H4 (cell line): ENCODE measurements around the gene TRNP1. TPM values are rescaled to one million over a fixed set of nuclear protein-coding genes. Genes with fewer than 3 reads are reported as not detected.
"Not testable (repeated sequence)": the region's sequence is repeated elsewhere in the genome, so short reads cannot be mapped to it uniquely, and the experiment has no call there.

Experiments
- DNase-seq: peaks from one replicate; pipeline ENCODE4 v3.0.0-alpha.2; 2015; ENCODE audit warnings: low spot score
- total RNA-seq: library from RNA; depleted of rRNA; stranded (reverse); fragments of >200 nt; shearing (Covaris generic); gene quantifications from 2 replicates; pipeline ENCODE4 v1.2.3, GENCODE V29; 2014; rRNA removed

Gene TRNP1, protein sequence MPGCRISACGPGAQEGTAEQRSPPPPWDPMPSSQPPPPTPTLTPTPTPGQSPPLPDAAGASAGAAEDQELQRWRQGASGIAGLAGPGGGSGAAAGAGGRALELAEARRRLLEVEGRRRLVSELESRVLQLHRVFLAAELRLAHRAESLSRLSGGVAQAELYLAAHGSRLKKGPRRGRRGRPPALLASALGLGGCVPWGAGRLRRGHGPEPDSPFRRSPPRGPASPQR
- 3.1 and 3.3 TPM in 2 replicates for total RNA-seq

- peak; percentile 60 for DNase-seq
Observed at GRCh38 chr1:26993237-26994019, at the start of gene TRNP1. Gene TRNP1, plus strand, starts transcription at chr1:26993692. Its CDS starts 95 bp downstream, at chr1:26993787.

- no peak for DNase-seq
Observed at GRCh38 chr1:26945138-26945537, 48.4 kb upstream of the TRNP1 start.

GRCh38 chr1:26945728-26946127 is 47.8 kb upstream of the TRNP1 start:
- DNase-seq: no peak

DNA sequence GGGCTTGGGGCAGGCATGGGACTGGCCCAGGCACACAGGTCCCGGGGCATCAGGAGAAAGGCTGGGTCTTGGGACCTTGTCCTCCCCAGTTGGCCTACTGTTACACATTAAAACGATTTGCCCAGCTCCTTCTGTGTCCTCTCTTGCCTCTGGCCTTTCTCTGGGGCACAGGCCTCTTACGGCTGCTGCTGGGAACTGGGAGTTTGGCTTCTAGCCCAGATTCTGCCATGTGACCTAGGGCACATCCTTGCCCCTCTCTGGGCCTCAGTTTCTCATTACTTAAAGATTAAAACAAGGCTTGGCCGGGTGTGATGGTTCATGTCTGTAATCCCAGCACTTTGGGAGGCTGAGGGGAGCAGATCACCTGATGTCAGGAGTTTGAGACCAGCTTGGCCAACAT is 47.2 kb upstream of the TRNP1 start:
- no peak for DNase-seq

DNA sequence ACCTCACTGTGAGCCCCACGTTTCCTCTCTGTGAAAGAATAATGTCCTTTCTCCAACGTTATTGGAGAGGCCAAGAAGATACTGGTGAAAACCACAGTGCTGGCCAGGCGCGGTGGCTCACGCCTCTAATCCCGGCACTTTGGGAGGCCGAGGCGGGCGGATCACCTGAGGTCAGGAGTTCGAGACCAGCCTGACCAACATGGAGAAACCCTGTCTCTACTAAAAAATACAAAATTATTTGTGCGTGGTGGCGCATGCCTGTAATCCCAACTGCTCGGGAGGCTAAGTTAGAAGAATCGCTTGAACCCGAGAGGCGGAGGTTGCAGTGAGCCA is 44.8 kb upstream of the TRNP1 start:
- not testable (repeated sequence) for DNase-seq

- no peak for DNase-seq
Observed at GRCh38 chr1:26949266-26949925, 44.1 kb upstream of the TRNP1 start.

GRCh38 chr1:26949926-26950319 is 43.6 kb upstream of the TRNP1 start:
- no peak for DNase-seq

DNA sequence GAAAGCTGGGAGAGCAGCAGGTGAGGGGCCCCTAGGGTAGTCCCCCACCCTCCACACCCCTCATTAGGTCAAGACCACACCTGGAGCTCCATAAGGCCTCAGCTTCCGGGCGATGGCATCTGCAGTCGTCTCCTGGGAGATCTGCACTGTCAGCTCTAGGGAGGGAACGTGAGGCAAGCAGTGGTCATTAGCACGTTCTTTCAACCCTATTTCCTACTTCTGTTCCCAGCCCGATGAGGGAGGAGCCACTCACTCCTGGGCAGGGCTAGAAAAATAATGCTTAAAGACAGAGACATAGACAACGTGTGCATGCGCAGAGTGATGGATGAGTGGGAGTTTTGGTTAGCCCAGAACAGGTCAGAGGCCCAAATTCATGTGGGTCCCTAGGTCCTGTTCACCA is 42.9 kb upstream of the TRNP1 start:
- DNase-seq: no peak

DNA sequence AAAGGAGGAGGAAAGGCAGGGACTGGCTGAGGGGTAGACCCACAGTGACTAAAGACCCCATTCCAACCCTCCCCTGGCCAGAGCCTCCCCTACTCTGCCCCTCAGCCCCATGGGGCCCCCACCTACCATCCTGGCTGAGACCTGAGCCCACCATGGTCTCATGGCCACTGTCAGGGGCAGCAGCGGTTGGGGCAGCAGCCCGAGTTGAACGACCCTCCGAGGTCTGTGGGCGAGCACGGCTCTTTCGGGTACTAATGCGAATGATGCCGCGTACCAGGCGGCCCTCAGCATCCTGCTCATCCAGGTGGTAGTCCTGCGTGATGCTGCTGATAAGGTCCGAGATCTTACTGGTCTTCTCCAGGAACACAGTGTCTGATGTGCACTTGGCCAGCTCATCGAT is 42.3 kb upstream of the TRNP1 start:
- DNase-seq: no peak

DNA sequence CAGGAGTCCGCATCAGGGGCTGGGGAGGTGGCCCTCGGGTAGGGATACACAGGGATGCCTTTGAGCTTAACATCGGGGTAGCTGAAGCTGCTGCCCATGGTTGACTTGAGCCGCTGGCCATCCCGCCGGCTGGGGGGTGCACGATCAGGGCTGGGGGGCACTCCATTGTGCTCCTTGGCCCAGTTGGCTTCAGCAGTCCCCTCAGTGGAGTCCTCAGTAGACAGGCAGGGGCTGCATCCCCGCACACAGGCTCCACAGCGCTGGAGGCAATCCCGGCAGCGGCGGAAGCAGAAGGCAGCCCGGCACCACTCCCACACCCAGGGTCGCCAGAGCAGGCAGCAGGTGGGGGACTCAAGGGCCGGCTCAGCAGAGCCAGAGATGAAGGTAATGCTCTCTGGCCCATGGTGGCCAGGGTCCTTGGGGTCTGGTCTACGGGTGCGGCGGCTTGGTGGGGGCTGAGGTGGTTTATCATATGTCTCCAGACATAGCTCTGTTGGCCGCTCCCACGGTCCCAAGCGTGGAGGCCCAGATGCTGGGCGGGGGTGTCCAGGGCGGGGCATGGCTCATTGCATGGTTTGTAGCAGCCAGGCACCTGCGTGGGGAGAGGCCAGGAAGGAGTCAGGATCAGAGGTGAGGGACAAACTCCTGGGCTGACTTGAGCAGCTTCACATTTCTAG is 41.5 kb upstream of the TRNP1 start:
- DNase-seq: no peak

DNA sequence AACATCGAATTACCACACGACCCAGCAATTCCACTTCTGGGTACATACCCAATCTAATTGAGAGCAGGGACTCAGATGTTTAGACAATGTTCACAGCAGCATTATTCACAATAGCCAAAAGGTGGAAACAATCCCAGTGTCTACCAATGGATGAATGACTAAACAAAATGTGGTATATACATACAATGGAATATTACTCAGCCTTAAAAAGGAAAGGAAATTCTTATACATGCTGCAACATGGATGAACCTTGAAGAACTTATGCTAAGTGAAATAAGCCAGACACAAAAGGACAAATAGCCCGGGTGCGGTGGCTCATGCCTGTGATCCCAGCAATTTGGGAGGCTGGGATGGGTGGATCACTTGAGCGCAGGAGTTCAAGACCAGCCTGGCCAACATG is 40.1 kb upstream of the TRNP1 start:
- no peak for DNase-seq

DNA sequence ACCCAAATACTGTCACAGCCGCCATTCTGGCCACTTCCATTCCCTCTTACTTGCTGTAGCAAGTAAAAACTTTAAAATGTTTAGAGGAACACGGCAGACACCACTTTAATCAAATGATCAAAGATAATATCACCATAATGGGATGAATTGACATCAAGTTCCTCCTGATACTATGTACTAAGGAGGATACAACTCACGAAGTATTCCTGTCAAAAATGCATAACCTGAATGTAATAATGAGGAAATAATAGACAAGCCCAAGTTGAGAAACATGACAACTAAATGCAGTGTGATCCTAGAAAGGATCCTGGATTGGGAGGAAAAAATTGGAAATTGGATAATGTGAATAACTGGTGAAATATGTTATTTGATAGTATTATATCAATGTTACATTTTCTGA is 37.2 kb upstream of the TRNP1 start:
- DNase-seq: no peak

GRCh38 chr1:26957306-26957705 is 36.2 kb upstream of the TRNP1 start:
- DNase-seq: no peak

- DNase-seq: no peak
Observed at GRCh38 chr1:26959270-26959669, 34.2 kb upstream of the TRNP1 start.

- DNase-seq: no peak
Observed at GRCh38 chr1:26959722-26960624, 33.5 kb upstream of the TRNP1 start, which contains the start of gene KDF1. Gene KDF1, minus strand, starts transcription at chr1:26960468. Its CDS starts 8,088 bp downstream, at chr1:26952380.

DNA sequence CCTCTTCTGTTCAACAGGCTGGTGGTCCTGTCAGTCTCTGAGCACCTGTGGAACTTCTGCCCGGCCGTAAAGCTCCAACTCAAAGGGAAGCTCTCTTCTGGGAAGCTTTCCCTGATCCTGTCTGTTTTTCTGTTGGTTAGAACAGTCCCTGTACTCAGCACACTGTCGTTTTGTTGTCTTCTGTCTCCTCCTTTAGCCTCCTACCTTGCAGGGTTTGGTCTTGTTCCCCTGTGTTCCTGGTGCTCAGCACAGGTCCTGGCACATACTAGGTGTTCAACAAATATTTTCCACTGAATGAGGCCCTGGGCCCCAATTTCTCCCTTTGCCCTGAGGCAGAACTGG is 32.9 kb upstream of the TRNP1 start:
- no peak for DNase-seq

GRCh38 chr1:26961826-26962225 is 31.7 kb upstream of the TRNP1 start:
- peak; percentile 95 for DNase-seq

DNA sequence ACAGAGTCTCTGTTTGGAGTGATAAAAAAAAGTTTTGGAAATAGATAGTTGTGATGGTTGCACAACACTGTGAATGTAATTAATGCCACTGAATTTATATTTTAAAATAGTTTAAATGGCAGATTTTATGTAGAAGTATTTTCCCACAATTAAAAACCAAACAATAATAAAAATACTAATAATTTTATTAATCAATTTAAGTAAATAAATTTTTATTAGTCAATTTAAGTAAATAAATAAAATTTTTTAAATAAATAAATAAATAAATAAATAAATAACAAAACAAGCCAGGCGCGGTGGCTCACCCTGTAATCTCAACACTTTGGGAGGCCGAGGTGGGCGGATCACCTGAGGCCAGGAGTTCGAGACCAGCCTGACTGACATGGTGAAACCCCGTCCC is 28.3 kb upstream of the TRNP1 start:
- no peak for DNase-seq

DNA sequence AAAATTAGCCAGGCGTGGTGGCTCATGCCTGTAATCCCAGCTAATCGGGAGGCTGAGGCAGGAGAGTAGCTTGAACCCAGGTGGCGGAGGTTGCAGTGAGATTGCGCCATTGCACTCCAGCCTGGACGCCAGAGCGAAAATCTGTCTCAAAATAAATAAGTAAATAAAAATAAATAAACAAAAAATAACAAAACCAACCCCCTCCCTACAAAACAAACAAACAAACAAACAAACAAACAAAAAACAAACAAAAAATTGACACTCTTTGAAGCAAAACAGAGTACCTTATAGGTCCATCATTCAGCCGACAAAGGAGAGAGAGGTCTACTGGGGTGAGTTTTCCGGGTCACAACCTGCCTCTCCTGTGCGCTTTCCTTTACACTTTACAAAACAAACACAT is 27.9 kb upstream of the TRNP1 start:
- no peak for DNase-seq

GRCh38 chr1:26970810-26971209 is 22.7 kb upstream of the TRNP1 start:
- no peak for DNase-seq

DNA sequence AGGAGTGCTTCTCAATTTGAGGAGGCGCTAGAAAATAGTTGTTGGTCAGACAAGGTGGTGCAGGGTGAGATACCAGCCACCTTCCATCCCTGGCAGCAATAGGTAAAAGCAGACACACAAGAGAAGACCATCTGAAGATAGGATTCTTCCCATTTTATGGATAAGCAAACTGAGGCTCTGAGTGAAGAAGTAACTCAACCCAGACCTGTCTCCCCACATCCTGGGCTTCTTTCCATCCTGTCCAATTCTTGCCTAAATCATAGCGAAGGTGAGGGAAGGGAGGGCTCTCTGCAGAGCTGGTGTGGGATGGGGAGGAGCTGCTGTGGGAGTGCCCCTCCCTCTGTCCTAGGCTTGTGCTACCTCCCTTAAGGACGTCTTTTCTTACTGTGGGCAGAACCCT is 21.9 kb upstream of the TRNP1 start:
- no peak for DNase-seq
